ENCODE measurements around the gene RPL37A.

Gene RPL37A

GRCh38 chr2:216549926-216550690, 51.5 kb downstream of the RPL37A start:
- TF ChIP-seq, protein P1, sequence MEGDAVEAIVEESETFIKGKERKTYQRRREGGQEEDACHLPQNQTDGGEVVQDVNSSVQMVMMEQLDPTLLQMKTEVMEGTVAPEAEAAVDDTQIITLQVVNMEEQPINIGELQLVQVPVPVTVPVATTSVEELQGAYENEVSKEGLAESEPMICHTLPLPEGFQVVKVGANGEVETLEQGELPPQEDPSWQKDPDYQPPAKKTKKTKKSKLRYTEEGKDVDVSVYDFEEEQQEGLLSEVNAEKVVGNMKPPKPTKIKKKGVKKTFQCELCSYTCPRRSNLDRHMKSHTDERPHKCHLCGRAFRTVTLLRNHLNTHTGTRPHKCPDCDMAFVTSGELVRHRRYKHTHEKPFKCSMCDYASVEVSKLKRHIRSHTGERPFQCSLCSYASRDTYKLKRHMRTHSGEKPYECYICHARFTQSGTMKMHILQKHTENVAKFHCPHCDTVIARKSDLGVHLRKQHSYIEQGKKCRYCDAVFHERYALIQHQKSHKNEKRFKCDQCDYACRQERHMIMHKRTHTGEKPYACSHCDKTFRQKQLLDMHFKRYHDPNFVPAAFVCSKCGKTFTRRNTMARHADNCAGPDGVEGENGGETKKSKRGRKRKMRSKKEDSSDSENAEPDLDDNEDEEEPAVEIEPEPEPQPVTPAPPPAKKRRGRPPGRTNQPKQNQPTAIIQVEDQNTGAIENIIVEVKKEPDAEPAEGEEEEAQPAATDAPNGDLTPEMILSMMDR (conservative IDR thresholded peaks at IDR 0.05): no peak
- H3K27ac ChIP-seq: peak overlapping the region; percentile 93

DNA sequence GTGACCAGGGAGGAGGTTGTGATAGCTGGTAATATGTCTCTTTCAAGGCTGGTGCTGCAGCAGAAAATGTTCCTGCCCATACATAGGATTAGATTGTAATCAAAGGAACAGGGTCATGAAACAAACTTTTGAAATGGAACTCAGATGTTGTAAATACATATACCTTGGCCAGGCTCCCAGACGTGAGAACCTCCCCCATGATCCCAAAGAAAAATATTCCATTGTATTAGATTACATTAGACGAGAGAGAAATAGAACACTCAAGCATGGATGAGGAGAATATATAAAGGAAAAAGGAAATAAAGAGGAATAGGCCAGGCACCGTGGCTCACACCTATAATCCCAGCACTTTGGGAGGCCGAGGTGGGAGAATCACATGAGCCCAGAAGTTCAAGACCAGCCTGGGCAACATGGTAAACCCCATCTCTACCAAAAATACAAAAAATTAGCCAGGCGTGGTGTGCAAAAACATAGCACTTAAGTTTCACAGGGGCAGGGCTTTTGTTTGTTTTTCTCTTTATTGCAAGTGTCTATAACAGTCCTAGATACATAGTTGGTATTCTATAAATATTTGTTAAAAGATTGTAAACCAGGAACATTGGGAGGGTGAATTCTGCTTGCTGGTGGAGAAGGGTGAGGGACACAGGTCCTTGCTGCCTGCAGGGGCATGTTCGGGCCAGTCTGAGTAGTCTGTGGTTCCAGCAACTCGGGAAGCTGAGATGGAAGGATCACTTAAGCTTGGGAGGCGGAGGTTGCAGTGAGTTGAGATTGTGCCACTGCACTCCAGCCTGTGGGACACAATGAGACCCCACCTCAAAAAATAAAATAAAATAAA, 52.8 kb downstream of the RPL37A start:
- peak overlapping the region; percentile 93 for H3K27ac ChIP-seq
- TF ChIP-seq, protein P1 (conservative IDR thresholded peaks at IDR 0.05): 0 out of 2 replicates have a peak, but pooled peaks have one; percentile 22

DNA sequence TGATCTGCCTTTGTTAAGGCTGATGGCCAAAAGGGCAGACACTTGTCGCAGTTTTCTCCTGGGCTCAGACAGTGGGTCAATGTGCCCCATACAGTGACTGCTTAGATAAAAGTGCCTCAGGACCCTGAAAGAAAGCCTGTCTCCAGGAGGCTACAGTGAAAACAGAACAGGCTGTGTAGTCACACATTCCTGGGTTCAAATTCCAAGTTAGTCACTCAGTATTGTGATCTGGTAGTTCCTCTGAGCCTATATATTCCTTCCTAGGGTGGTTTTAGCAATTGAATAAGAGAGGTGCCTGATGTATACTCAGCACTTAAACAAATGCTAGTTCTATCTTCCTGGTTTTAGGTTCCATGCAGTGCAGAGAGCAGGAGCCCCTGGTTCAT, 54.4 kb downstream of the RPL37A start:
- peak overlapping the region; percentile 93 for H3K27ac ChIP-seq
- TF ChIP-seq, protein P1 (conservative IDR thresholded peaks at IDR 0.05): no peak

Data from VCaP (cell line).